IMR-90 (cell line): ENCODE results near the gene SLC35G6.

Source experiments
- CHD1 ChIP-seq: IDR thresholded peaks from 2 replicates; pipeline ENCODE4 v1.6.1; 2012; ENCODE audit warnings: low read depth, low read length, improper control_type of control experiment
- CTCF ChIP-seq: conservative IDR thresholded peaks from 2 replicates; pipeline ENCODE4 v1.5.1; 2012; ENCODE audit warnings: mild to moderate bottlenecking, low read depth, low read length, improper control_type of control experiment
- FOS ChIP-seq: fragments of 150-350 bp; IDR thresholded peaks from 2 replicates; pipeline ENCODE4 v1.6.1; 2016; ENCODE audit warnings: low read depth, low read length
- MXI1 ChIP-seq: IDR thresholded peaks from 2 replicates; pipeline ENCODE4 v1.6.1; 2012; ENCODE audit warnings: low read depth, mild to moderate bottlenecking, low read length, moderate library complexity, borderline replicate concordance
- POLR2A ChIP-seq: IDR thresholded peaks from 2 replicates; pipeline ENCODE4 v1.6.1; 2012; ENCODE audit warnings: mild to moderate bottlenecking, low read depth, low read length
- RAD21 ChIP-seq: IDR thresholded peaks from 2 replicates; pipeline ENCODE4 v1.6.1; 2012; ENCODE audit warnings: low read length, improper control_type of control experiment
- RCOR1 ChIP-seq: IDR thresholded peaks from 2 replicates; pipeline ENCODE4 v1.6.1; 2012; ENCODE audit warnings: mild to moderate bottlenecking, low read length, improper control_type of control experiment; ENCODE audit not compliant: insufficient replicate concordance
- RFX5 ChIP-seq: IDR thresholded peaks from 2 replicates; pipeline ENCODE4 v1.8.0; 2012; ENCODE audit warnings: low read depth, mild to moderate bottlenecking, low read length, moderate library complexity
- USF2 ChIP-seq: fragments of 150-350 bp; IDR thresholded peaks from 2 replicates; pipeline ENCODE4 v1.6.1; 2017; ENCODE audit warnings: mild to moderate bottlenecking, antibody characterized with exemption, low read length, low read depth

DNA sequence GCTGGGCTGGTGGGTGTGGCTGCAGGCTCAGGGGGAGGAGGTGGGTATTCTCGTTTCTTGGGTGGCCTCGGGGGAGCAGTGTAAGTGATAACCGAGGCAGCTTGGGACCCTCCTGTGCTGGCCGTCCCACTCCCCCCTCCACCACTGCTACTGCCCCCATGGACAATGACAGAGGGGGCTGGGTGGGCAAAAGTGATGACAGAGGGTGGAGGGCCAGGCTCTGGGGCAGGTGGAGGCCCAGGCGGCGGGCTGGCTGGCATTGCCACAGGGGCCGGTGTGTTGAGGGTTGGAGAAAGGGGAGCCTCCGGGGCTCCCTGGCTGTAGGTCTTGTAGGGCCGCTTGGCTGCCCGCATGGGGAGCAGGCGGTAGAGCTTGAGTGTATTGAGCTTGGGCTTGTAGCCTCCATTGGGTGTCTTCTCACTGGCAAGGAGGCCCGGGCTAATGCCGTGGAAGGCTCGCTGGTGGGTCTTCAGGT lies 17.8 kb upstream of the SLC35G6 start:
- no peak for TF ChIP-seq RAD21
- no peak for TF ChIP-seq FOS
- no peak for TF ChIP-seq CTCF
- no peak for TF ChIP-seq POLR2A
- TF ChIP-seq RCOR1: no peak
- TF ChIP-seq MXI1: no peak
- no peak for TF ChIP-seq CHD1
- TF ChIP-seq RFX5: no peak
- TF ChIP-seq USF2: no peak
